ENCODE measurements around the gene PCDHGA12.
"Not testable (repeated sequence)": the region's sequence is repeated elsewhere in the genome, so short reads cannot be mapped to it uniquely, and the experiment has no call there.

PCDHGA12 gene

GRCh38 chr5:141407790-141408505, 22.4 kb upstream of the PCDHGA12 start, which contains the start of gene PCDHGB6:
PCDHGB6 (plus strand) TSS chr5:141408021; CDS start chr5:141408203, 182 bp downstream.
- DNase-seq (ENCODE audit: low read depth in 2 of 2): not testable (repeated sequence)

GRCh38 chr5:141409598-141410306, 20.6 kb upstream of the PCDHGA12 start:
- DNase-seq (ENCODE audit: low read depth in 2 of 2): no peak

- no peak for DNase-seq (ENCODE audit: low read depth in 2 of 2)
These were observed 18.7 kb upstream of the PCDHGA12 start for GRCh38 chr5:141411575-141411974.

DNA sequence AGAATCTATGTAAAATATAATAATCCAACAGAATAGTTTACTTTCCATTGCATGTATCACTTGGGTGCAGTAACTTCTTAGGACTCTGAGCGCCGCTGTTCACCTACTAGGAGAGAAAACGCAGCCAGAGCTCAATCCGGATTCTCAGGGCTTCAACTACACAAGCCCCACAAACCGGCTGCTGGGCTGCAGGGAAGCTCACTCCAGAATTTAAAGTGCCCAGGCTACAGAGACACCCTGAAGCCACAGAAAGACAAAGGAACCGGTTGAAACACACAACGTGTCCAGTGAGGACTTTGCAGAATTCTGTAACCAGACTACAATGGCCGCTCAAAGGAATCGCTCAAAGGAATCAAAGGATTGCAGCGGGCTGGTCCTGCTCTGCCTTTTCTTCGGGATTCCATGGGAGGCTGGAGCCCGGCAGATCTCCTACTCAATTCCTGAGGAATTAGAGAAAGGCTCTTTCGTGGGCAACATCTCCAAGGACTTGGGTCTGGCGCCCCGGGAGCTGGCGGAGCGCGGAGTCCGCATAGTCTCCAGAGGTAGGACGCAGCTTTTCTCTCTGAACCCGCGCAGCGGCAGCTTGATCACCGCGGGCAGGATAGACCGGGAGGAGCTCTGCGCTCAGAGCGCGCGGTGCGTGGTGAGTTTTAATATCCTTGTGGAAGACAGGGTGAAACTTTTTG, 17.3 kb upstream of the PCDHGA12 start, which contains the start of gene PCDHGA10:
TSS of gene PCDHGA10 (plus strand) at position 134 of the 686 bp plus-strand sequence. CDS start at position 323, 189 bp downstream.
- DNase-seq (ENCODE audit: low read depth in 2 of 2): no peak

DNA sequence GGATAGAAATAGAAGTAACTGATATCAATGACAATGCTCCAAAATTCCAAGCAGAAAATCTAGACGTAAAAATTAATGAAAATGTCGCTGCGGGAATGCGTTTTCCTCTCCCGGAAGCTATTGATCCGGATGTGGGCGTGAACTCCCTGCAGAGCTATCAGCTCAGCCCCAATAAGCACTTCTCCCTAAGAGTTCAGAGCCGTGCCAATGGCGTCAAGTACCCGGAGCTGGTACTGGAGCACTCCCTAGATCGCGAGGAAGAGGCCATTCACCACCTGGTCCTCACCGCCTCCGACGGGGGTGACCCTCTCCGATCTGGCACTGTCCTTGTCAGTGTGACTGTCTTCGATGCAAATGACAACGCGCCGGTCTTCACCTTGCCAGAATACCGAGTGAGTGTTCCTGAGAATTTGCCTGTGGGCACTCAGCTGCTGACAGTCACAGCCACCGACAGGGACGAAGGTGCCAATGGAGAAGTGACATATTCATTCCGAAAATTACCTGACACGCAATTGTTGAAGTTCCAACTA, 16.7 kb upstream of the PCDHGA12 start:
- DNase-seq (ENCODE audit: low read depth in 2 of 2): no peak

DNA sequence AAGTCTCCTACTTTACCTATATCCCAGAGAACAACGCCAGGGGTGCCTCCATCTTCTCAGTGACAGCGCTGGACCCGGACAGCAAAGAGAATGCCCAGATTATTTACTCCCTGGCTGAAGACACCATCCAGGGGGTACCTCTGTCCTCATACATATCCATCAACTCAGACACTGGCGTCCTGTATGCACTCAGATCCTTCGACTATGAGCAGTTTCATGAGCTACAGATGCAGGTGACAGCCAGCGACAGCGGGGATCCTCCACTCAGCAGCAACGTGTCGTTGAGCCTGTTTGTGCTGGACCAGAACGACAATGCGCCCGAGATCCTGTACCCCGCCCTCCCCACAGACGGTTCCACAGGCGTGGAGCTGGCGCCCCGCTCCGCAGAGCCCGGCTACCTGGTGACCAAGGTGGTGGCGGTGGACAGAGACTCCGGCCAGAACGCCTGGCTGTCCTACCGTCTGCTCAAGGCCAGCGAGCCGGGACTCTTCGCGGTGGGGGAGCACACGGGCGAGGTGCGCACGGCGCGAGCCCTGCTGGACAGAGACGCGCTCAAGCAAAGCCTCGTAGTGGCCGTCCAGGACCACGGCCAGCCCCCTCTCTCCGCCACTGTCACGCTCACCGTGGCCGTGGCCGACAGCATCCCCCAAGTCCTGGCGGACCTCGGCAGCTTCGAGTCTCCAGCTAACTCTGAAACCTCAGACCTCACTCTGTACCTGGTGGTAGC, 15.6 kb upstream of the PCDHGA12 start:
- not testable (repeated sequence) for DNase-seq (ENCODE audit: low read depth in 2 of 2)

- not testable (repeated sequence) for DNase-seq (ENCODE audit: low read depth in 2 of 2)
These were observed 15.1 kb upstream of the PCDHGA12 start for GRCh38 chr5:141415275-141415618.

DNA sequence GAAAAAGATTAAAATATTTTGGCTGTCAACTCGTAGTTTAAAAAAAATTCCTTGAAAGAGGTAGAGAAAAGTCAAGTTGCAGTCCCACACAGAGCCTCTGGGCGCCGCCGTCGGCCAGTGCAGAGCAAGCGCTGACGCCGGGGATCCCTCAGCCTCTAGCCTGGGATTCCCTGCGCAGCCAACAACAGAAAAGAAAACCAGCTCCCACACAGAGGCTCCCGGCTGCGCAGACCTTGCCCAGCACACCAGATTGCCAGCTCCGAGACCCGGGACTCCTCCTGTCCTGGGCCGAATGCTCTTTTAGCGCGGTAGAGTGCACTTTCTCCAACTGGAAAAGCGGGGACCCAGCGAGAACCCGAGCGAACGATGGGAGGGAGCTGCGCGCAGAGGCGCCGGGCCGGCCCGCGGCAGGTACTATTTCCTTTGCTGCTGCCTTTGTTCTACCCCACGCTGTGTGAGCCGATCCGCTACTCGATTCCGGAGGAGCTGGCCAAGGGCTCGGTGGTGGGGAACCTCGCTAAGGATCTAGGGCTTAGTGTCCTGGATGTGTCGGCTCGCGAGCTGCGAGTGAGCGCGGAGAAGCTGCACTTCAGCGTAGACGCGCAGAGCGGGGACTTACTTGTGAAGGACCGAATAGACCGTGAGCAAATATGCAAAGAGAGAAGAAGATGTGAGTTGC, 12.7 kb upstream of the PCDHGA12 start, which contains the start of gene PCDHGB7:
TSS of gene PCDHGB7 (plus strand) at position 184 of the 679 bp plus-strand sequence. CDS start at position 367, 183 bp downstream.
- not testable (repeated sequence) for DNase-seq (ENCODE audit: low read depth in 2 of 2)

- DNase-seq (ENCODE audit: low read depth in 2 of 2): no peak
These were observed 11.0 kb upstream of the PCDHGA12 start for GRCh38 chr5:141419074-141419880.

DNA sequence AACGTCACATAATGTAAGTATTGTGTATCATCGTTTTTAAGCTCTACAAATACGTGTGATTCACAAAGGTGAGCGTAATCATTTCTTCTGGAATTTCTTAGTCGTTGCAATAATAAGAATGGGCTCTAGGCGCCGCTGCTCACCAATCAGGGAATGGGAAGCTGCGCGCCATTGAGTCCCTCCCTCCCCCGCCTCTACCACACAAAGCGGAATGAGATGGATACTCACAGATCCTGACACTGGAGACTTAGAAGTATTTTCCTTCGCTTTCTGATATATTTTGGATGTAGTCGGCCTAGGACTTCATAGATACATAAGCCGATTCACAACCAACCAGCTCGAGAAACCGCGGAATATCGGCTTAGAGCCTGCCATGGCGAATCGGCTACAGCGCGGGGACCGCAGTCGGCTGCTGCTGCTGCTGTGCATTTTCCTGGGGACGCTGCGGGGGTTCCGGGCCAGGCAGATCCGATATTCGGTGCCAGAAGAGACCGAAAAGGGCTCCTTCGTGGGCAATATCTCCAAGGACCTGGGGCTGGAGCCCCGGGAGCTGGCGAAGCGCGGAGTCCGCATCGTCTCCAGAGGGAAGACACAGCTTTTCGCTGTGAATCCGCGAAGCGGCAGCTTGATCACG, 9.3 kb upstream of the PCDHGA12 start, which contains the start of gene PCDHGA11:
TSS of gene PCDHGA11 (plus strand) at position 197 of the 634 bp plus-strand sequence. CDS start at position 374, 177 bp downstream.
- DNase-seq (ENCODE audit: low read depth in 2 of 2): no peak

DNA sequence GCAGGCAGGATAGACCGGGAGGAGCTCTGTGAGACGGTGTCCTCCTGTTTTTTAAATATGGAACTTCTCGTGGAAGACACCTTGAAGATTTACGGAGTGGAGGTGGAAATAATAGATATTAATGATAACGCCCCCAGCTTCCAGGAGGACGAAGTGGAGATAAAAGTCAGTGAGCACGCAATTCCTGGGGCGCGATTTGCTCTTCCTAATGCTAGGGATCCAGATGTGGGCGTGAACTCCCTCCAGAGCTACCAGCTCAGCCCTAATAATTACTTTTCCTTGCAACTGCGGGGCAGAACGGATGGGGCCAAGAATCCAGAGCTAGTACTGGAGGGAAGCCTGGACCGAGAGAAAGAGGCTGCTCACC, 8.8 kb upstream of the PCDHGA12 start:
- DNase-seq (ENCODE audit: low read depth in 2 of 2): no peak

DNA sequence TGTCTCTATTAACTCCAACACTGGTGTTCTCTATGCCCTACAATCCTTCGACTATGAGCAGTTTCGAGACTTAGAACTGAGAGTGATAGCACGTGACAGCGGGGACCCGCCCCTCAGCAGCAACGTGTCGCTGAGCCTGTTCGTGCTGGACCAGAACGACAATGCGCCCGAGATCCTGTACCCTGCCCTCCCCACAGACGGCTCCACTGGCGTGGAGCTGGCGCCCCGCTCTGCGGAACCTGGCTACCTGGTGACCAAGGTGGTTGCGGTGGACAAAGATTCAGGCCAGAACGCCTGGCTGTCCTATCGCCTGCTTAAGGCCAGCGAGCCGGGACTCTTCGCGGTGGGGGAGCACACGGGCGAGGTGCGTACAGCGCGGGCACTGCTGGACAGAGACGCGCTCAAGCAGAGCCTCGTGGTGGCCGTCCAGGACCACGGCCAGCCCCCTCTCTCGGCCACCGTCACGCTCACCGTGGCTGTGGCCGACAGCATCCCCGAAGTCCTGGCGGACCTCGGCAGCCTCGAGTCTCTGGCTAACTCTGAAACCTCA, 7.5 kb upstream of the PCDHGA12 start:
- DNase-seq (ENCODE audit: low read depth in 2 of 2): no peak

GRCh38 chr5:141427783-141428426, 2.4 kb upstream of the PCDHGA12 start:
- no peak for DNase-seq (ENCODE audit: low read depth in 2 of 2)

DNA sequence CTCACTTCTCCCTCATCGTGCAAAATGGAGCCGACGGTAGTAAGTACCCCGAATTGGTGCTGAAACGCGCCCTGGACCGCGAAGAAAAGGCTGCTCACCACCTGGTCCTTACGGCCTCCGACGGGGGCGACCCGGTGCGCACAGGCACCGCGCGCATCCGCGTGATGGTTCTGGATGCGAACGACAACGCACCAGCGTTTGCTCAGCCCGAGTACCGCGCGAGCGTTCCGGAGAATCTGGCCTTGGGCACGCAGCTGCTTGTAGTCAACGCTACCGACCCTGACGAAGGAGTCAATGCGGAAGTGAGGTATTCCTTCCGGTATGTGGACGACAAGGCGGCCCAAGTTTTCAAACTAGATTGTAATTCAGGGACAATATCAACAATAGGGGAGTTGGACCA, 979 bp downstream of the PCDHGA12 start:
- no peak for DNase-seq (ENCODE audit: low read depth in 2 of 2)

DNA sequence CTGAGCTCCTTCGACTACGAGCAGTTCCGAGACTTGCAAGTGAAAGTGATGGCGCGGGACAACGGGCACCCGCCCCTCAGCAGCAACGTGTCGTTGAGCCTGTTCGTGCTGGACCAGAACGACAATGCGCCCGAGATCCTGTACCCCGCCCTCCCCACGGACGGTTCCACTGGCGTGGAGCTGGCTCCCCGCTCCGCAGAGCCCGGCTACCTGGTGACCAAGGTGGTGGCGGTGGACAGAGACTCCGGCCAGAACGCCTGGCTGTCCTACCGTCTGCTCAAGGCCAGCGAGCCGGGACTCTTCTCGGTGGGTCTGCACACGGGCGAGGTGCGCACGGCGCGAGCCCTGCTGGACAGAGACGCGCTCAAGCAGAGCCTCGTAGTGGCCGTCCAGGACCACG, 2.0 kb downstream of the PCDHGA12 start:
- DNase-seq (ENCODE audit: low read depth in 2 of 2): not testable (repeated sequence)

DNA sequence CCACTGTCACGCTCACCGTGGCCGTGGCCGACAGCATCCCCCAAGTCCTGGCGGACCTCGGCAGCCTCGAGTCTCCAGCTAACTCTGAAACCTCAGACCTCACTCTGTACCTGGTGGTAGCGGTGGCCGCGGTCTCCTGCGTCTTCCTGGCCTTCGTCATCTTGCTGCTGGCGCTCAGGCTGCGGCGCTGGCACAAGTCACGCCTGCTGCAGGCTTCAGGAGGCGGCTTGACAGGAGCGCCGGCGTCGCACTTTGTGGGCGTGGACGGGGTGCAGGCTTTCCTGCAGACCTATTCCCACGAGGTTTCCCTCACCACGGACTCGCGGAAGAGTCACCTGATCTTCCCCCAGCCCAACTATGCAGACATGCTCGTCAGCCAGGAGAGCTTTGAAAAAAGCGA, 2.4 kb downstream of the PCDHGA12 start:
- not testable (repeated sequence) for DNase-seq (ENCODE audit: low read depth in 2 of 2)

DNA sequence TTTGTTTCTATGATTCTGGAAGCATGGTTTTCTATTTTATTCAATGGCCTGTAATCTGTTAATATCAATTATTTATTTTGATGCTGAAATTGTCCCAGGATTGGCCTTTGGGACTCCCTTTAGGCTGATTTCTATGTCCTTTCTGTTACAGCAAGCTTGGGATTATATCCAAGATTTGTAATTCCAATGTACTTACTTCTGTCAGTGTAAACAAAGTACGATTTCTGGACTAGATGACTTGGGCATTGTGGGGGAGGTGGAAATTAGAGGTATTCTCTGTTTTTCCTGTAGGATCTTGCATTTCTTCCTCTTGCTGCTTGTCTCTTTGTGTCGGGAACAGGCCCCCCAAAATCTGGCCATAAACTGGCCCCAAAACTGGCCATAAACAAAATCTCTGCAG, 3.7 kb downstream of the PCDHGA12 start:
- DNase-seq (ENCODE audit: low read depth in 2 of 2): no peak

DNA sequence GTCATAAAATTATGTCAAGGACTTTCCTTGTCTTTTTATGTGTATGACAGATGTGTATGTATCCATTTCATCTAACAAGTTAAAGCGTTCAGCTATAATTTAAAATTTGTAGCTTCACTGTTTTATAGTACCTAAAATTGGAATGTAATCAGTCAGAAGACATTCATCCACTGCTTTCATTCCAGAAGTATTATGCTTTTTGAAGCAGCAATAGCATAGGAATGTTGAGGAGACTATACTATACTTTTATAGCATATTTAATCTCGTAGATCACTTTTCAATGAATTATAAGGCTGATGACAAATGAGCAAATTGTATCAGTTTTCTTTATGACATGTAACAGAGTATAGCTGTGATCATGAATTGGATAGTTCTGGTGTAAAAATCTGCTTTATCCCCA, 6.9 kb downstream of the PCDHGA12 start:
- DNase-seq (ENCODE audit: low read depth in 2 of 2): no peak
